Measurements from ENCODE around the gene LITAF.
"Not testable (repeated sequence)": the region's sequence is repeated elsewhere in the genome, so short reads cannot be mapped to it uniquely, and the experiment has no call there.

LITAF gene

DNA sequence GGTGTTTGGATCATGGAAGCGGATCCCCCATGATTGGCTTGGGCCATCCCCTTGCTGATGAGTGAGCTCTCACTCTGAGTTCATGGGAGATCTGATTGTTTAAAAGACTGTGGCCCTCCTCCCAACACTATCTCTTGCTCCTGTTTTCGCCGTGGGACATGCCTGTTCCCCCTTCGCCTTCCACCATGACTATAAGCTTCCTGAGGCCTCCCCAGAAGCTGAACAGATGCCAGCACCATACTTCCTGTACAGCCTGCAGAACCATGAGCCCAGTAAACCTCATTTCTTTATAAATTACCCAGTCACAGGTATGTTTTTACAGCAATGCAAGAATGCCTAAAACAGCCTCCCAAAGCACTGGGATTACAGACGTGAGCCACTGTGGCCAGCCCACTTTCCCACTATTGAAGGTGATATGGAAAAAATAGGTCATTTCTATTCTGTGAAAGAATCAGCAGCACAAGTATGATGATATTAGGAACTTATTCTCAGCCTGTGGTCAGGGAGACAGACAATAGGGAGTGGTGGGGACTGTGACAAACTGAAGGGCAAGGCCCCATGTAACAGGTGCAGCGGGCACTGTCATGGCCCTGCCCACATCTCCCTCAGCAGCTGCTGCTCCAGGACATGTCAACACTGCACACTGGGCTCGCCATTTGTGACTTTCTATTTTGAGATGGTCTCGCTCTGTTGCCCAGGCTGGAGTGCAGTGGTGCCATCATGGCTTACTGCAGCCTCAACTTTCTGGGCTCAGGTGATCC is 33.7 kb upstream of the LITAF start:
- DNase-seq: no peak

DNA sequence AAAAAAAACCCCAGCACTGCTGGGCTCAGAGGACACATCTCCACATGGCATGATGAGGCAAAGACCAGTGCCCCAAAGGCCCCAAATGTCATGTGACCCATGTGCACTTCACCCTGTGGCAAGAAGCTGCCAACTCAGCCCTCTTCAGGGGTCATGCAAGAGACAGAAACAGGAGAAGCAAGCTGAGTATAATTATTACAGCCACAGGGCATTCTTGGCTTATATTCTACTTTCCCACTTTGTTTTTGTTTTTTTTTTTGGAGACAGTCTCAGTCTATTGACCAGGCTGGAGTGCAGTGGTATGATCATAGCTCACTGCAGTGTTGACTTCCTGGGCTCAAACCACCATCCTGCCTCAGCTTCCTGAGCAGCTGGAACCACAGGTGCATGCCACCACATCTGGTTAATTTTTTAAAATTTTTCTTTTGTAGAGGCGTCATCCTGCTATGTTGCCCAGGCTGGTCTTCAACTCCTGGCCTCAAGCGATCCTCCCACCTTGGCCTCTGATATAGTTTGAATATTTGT is 32.7 kb upstream of the LITAF start:
- DNase-seq: peak; percentile 90

DNA sequence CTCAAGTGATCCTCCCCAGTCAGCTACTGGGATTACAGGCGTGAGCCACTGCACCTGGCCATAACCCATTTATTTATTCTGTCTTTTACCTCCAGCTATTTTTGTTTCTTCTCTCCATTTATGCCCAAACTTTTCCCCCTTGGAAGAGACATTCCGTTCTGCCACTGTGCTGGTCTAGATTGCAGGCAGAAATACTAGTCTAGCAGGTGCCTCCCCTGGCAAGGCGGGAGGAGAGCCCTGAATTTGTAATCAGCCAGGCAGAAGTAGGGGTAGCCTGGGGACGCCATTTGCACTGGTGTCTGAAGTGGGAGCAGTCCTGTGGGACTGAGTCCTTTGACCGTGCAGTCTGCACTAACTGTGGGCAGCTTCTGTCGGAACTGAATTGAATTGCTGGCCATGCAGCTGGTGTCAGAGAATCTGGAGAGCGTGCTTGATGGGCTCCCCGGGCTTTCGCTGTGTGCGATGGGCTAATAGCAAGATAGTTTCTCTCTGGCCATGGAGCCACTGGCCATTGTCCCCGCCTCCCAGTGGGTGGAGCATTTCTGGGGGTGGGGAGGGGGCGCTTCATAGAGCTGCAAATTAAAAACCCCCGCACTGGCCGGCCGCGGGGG is 31.5 kb upstream of the LITAF start:
- DNase-seq: no peak

DNA sequence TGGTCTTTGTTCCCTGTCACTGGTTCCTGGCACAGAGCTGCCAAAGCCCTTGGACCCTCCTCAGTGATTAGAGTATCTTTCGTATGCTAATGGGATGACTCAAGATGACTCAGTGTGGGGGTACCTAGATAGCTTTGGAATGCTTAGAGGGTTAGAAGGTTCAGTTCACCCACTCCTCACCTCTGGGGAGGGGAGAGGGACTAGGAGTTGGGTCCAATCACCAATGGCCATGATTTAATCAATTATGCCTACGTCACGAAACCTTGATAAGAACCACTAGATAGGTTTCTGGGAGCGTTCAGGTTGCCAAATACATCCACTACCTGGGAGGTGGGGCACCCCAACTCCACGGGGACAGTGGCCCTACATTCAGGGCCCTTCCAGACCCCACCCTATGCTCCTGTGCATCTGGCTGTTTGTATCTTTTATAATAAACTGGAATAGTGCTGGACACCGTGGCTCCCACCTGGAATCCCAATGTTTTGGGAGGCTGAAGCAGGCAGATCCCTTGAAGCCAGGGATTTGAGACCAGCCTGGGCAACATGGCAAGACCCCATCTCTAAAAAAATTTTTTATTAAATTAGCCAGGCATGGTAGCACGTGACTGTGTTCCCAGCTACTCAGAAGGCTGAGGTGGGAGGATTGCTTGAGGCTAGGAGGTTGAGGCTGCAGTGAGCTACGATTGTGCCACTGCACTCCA is 29.2 kb upstream of the LITAF start:
- no peak for DNase-seq

DNA sequence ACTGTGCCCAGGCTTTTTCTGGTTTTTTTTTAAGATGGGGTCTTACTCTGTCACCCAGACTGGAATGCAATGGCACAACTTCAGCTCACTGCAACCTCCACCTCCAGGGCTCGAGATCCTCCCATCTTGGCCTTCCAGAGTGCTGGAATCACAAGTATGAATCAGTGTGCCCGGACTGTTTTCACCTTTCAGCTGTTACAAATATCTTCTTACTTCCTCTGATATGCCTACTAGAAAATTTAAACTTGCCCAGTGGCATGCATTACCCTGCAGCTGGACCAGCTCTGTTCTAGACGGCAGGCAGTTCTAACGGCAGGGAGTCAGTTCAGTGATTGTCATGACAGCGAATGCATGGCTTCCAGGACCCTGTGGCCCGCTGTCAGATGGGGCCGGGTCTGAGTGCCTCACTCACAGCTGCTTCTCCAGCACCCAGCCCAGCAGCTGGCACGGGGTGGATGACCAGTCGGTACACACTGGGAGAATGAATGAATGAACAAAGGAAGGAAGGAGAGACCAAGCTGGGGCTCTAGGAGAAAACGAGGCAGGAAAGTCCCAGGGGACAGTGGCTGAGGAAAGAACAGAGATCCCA is 28.0 kb upstream of the LITAF start:
- no peak for DNase-seq

DNA sequence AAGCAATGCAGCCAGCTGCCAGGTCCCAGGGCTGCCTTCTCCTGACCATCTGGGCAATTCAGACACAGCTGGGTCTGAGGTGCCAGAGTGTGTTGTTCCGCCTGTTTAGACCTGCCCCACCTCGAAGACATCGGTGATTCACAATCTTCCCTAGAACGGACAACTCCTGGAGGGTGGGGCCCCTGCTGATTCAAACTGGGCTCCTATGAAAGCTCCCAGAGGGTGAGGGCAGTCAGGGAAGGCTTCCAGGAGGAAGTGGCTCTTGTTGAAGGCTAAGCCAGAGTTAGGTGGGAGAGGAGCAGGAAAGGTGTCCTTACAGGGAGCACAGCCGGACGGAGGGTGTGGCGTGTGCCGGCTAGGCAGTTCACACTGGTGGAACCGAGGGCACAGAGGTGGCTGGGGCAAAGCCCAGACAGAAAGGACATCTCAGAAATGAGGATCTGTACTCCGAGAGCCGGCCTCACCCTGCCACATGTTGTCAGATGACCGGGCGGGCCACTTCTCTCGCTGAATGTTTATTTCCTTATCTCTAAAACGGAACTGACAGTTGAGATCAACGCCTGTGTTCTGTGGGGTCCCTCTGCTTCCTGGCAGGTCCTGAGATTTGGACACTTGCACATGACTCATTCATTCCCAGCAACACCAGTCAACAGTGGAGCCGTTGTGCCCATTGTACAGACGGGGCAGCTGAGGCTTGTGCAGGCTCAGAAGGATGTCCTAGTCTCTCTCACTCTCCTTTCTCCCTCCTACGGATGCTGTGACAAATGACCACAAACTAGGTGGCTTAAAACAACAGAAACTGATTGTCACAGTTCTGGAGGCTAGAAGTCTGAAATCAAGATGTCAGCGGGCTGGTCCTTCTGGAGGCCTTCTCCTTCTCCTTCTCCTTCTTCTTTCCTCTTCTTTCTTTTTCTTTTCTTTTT is 26.9 kb upstream of the LITAF start:
- DNase-seq: peak; percentile 95

DNA sequence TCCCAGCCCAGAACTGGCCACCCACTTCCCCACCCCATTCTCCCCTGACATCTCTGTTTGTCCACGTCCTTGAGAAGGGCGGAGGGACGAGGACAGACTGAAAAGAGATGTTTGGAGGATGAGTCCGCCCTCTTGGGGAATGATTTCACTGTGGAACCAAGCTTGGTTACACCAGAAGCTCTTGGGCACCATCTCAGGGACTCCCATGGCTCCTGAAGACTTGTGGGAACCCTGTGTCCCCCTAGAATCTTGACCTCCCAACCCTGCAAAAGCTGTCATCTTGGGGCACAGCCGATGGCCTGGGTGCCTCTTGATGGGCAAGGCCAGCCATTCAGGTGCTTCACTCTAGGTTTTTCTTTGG is 25.9 kb upstream of the LITAF start:
- no peak for DNase-seq

DNA sequence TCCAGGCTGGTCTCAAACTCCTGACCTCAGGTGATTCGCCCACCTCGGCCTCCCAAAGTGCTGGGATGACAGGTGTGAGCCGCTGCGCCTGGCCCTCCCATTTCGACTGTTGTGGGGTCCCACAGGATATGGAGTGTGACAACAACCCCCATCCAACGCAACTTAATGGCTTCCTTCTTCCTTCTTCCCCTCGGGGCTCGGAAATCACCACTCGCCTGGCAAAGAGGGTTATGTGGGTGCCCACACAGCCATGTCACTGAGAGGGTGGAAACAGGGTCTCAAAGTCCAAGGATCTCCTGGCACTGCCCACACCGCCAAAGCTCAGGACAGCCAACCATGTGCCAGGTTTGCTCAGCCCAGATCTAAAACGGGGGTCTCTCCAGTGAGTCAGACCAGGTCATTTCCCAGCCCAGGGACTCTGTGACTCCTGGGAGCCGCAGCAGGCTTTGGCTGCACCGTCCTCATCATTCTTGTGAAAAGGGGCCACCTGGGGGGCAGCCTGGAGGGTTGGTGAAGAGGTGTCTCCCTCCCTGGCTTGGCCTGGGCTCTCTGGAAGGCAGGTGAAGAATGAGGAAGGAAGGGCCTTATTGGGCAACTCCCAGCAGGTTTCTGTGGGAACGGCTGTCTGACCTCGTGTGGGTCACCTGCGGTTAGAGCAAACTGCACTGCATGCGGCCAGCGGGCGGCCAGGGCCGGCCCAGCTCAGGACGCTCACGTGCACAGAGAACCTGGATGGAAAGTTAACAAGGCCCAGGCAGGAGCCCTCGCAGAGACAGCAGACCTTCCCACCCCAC is 25.3 kb upstream of the LITAF start:
- DNase-seq: peak; percentile 43 to 69

DNA sequence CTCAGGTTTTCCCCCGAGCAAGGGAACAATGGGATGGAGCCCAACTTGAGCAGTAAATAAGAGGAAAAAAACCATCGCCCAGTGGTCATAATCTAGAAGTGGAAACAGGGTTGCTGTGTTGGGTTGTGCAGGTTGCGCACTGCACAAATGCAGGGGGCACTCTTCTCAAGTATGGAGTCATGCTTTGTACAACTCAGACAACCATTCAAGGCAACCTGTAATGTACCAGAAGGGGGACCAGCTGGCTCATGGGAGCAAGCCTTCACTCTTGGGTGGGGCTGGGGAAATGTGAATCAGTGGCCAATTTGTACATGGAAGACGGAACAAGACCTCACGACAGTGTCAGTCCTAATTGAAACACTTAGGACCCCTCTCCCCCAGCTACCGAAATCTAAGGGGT is 23.9 kb upstream of the LITAF start:
- DNase-seq: no peak

DNA sequence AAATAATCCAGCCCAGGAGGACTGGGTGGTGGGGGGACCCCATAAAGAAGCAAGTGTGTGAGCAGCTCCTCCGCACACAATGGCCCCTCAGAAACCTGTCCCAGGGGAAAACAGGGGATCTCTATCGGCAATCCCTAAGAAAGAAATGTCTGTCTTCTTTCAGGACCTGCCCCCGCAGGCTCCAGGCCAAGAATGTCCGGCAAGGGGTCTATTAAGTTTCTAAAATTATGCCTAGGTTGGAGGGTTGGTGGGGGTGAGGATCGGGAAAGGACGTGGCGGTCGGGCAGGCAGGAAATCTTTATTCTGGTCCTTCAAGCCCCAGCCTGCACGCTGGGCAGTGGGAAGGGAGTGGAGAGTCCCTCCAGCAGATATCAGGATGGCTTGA is 23.4 kb upstream of the LITAF start:
- DNase-seq: no peak

DNA sequence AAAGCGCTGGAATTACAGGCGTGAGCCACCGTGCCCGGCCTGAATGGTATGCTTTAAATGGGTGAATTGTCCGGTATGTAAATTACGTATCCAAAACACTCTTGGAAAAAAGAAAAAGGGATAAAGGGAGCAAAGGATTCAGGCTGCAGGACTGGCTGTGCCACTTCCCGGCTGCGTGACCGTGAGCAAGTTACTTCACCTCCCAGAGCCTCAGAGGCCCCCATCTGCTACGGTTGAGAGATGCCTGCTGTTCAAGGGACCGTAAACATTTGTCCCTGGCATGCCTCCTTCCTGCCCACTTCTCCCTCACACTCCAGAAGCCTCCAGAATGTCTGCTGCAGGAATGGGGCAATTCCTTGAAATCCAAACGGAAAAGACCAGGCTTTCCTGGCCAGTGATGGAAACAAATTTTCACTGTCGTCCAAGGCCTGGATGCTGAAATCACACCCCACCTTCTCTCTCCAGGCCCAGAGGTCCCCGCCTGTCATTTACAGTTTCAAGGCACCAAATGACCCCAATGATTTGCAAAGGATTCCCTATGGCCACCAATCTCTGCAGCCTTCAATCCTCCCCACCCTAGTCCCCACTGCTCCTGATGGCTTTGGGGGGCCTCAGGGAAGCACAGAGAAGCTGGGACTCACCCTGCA is 22.9 kb upstream of the LITAF start:
- no peak for DNase-seq

DNA sequence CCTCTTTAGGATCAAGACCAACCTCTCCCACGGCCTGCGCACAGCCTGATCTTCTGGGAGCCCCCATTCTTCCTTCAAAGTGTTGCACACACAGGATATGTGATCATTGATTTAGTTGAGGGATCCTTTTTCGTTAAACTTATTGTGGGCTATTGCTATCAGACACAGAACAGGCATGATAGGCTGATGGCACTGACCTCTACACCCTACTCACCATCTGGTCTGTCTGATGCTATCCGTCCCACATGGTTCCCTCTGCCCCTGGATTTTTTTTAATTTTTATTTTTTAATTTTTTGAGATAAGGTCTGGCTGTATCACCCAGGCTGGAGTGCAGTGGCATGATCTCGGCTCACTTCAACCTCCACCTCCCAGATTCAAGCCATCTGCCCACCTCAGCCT is 19.2 kb upstream of the LITAF start:
- no peak for DNase-seq

DNA sequence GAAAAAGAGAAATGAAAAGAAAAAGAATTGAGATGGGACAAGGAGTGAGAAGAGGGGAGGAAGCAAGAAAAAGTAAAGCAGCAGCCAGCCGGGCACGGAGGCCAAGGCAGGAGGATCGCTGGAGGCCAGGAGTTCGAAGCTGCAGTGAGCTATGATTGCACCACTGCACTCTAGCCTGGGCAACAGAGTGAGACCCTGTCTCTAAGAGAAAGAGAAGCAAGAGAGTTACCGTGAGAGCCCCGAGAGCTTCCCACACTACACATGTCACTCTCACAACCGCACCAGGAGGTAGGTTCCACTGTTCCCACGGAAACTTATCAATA is 18.8 kb upstream of the LITAF start:
- no peak for DNase-seq

DNA sequence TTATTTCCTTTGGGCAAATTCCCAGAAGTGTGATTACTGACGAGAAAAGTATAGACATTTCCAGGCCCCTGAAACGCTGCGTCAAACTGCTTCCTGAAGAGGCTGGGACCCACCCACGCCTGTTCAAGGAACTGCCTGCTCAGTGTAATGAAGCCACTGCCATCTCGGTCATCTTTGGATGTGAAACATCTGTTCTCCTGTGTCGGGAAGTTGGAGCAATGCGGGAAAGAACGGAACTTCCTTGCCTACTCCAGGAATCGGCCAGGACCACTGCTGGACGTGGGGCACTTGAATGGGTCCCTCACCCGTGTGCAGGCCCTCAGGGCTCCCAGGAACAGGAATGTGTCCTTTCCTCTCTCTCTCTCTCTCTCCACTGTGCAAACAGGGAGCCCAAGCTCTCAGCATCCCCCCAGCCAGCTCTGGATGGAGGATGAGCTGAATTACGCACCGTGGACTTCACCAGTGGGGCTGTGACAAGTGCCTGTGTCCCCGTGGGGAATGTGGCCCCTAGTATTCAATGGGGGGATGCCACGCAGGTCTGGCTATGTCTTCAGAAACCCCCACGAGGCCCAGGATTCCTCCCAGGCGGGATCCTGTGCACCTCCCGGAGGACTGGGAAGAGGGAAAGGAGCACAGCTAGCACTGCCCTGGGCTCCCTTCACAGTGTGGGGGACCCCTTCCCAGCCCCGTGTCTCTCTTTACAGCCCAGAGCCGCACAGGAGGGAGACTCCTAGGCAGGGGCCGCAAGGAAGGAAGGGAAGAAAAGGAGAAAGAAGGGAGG is 18.3 kb upstream of the LITAF start:
- peak; percentile 68 to 84 for DNase-seq

DNA sequence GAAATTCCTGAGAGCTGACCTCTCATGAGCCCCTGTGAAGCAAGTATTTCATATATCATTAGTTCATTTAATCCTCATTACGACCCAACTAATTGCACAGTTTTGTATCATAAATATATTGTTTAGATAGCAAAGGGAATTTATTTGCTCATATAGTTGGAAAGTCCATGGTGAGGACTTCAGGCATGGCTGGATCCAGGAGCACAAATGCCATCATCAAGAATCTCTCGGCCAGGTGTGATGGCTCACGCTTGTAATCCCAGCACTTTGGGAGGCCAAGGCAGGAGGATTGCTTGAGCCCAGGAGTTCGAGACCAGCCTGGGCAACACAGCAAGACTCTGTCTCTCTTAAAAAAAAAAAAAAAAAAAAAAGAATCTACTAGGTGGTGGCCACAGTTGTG is 17.6 kb upstream of the LITAF start:
- DNase-seq: not testable (repeated sequence)

DNA sequence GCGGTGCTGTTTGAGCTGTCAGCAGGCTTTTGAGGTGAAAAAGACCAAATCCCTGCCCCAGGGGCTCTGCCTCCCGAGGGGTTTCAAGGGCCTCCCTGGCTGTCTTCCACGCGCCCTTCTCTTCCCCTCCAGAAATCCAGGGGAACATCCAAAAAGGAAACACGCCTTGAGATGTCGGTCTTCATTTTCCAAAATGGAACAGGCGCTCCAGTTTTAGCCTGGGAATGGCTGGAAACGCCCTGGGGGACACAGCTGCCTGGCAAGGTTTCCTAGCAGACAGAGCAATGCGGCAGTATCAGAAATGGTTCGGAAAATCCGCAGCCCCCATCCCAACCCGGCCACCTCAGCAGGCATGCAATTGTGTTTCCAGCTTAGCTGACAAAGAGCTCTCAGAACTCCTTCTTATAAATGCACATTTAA is 16.6 kb upstream of the LITAF start:
- no peak for DNase-seq

DNA sequence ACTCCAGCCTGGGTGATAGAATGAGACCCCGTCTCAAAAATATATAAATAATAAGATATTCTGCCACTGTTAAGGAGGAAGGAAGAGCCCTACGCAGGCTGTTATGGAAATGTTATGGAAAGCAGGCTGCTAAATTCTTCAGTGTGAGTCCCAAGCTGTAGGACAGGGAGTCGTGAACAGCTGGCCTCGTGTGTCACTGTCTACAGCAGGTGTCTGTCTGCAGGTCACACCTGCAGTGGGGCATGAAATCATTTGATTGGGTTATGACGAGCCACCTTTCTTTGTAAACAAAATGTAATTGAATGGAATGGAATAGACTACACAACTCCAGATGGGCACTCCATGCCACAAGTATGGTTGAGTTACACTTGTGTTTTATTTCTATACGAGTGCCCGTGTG is 15.6 kb upstream of the LITAF start:
- DNase-seq: no peak

DNA sequence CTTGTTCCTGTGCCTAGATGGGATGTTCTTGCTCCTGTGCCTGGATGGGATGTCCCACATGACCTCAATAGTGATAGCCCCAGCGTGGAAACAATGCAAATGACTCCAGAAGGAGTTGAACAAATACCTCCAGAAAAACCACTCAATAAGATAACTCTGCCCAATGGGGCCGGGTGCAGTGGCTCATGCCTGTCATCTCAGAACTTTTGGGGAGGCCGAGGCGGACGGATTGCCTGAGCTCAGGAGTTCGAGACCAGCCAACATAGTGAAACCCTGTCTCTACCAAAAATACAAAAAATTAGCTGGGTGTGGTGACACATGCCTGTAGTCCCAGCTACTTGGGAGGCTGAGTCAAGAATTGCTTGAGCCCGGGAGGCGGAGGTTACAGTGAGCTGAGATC is 15.2 kb upstream of the LITAF start:
- DNase-seq: no peak

DNA sequence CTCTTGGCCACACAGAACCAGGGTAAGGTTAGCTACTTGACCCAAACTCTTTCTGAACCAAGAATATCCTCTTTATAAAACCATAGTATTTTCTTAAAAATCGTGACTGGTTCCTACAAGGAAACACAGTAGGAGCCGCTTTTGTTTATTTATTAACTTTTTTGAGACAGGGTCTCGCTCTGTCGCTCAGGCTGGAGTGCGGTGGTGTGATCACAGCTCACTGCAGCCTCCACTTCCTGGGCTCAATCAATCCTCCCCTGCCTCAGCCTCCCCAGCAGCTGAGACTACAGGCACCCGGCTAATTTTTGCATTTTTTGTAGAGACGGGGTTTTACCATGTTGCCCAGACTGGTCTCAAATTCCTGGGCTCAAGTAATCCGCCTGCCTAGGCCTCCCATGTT is 14.7 kb upstream of the LITAF start:
- DNase-seq: no peak

DNA sequence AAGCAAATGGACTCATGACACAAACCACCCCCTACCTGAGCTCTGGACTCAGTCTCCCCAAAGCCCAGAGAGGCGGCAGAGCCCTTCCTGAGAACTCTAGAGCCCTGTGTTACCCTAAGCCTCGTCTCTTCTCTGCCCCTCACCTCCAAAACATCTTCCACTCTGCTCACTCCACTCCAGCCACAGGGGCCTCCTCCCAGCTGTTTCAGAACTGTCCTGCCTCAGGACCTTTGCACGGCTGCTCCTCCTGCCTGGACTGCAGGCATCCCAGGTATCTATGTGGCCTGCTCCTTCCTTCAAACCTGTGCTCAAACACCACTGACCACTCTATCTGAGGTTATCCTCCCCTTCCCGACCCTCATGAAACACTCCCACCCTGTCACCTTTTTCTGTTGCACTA is 12.9 kb upstream of the LITAF start:
- DNase-seq: no peak
